ENCODE data around the gene WDR43.
"Not testable (repeated sequence)": the region's sequence is repeated elsewhere in the genome, so short reads cannot be mapped to it uniquely, and the experiment has no call there.

Gene WDR43

GRCh38 chr2:28962505-28962904 is 68.0 kb downstream of the WDR43 start:
- DNase-seq (ENCODE audit: low read depth in 1 of 2, low spot score in 1 of 2) = no peak

GRCh38 chr2:28970464-28971160 is 76.1 kb downstream of the WDR43 start:
- DNase-seq (ENCODE audit: low read depth in 1 of 2, low spot score in 1 of 2) = no peak

GRCh38 chr2:28972778-28973335 is 78.4 kb downstream of the WDR43 start:
- DNase-seq (ENCODE audit: low read depth in 1 of 2, low spot score in 1 of 2) = no peak

GRCh38 chr2:28974252-28974651 is 79.8 kb downstream of the WDR43 start:
- no peak for DNase-seq (ENCODE audit: low read depth in 1 of 2, low spot score in 1 of 2)

- no peak for DNase-seq (ENCODE audit: low read depth in 1 of 2, low spot score in 1 of 2)
Measured at GRCh38 chr2:28975671-28976070, 81.2 kb downstream of the WDR43 start.

GRCh38 chr2:28976584-28976983 is 82.1 kb downstream of the WDR43 start:
- DNase-seq (ENCODE audit: low read depth in 1 of 2, low spot score in 1 of 2) = no peak

- DNase-seq (ENCODE audit: low read depth in 1 of 2, low spot score in 1 of 2) = no peak
Measured at GRCh38 chr2:28977176-28977875, 82.9 kb downstream of the WDR43 start.

- not testable (repeated sequence) for DNase-seq (ENCODE audit: low read depth in 1 of 2, low spot score in 1 of 2)
Measured at GRCh38 chr2:28978001-28978400, 83.5 kb downstream of the WDR43 start.

GRCh38 chr2:28978606-28979005 is 84.1 kb downstream of the WDR43 start:
- no peak for DNase-seq (ENCODE audit: low read depth in 1 of 2, low spot score in 1 of 2)

GRCh38 chr2:28979041-28979440 is 84.6 kb downstream of the WDR43 start:
- no peak for DNase-seq (ENCODE audit: low read depth in 1 of 2, low spot score in 1 of 2)

- no peak for DNase-seq (ENCODE audit: low read depth in 1 of 2, low spot score in 1 of 2)
Measured at GRCh38 chr2:28979576-28980366, 85.3 kb downstream of the WDR43 start.

GRCh38 chr2:28980368-28981015 is 86.0 kb downstream of the WDR43 start:
- DNase-seq (ENCODE audit: low read depth in 1 of 2, low spot score in 1 of 2) = no peak

GRCh38 chr2:28981016-28981441 is 86.6 kb downstream of the WDR43 start, which contains the start of gene TOGARAM2:
TSS of gene TOGARAM2 (plus strand) at chr2:28981298. CDS start at chr2:28994835, 13,537 bp downstream.
- DNase-seq (ENCODE audit: low read depth in 1 of 2, low spot score in 1 of 2) = no peak

- DNase-seq (ENCODE audit: low read depth in 1 of 2, low spot score in 1 of 2) = no peak
Measured at GRCh38 chr2:28981620-28982376, 87.3 kb downstream of the WDR43 start.

GRCh38 chr2:28982381-28982950 is 88.0 kb downstream of the WDR43 start:
- DNase-seq (ENCODE audit: low read depth in 1 of 2, low spot score in 1 of 2) = no peak

- no peak for DNase-seq (ENCODE audit: low read depth in 1 of 2, low spot score in 1 of 2)
Measured at GRCh38 chr2:28986429-28986828, 92.0 kb downstream of the WDR43 start.

GRCh38 chr2:28989973-28990372 is 95.5 kb downstream of the WDR43 start:
- no peak for DNase-seq (ENCODE audit: low read depth in 1 of 2, low spot score in 1 of 2)

GRCh38 chr2:28990445-28990844 is 96.0 kb downstream of the WDR43 start:
- no peak for DNase-seq (ENCODE audit: low read depth in 1 of 2, low spot score in 1 of 2)

- no peak for DNase-seq (ENCODE audit: low read depth in 1 of 2, low spot score in 1 of 2)
Measured at GRCh38 chr2:28991021-28991420, 96.6 kb downstream of the WDR43 start.

GRCh38 chr2:28991460-28991859 is 97.0 kb downstream of the WDR43 start:
- no peak for DNase-seq (ENCODE audit: low read depth in 1 of 2, low spot score in 1 of 2)

Data from activated CD4-positive, alpha-beta T cell treated with anti-CD3 and anti-CD28 coated beads, Interleukin-2, amount 50 U/mL, for 24 hours (primary cell).